GM23248 (cell line): ENCODE measurements around the gene PIM3.

Experiments
- EZH2 ChIP-seq: fragments of 200-600 bp; sonication (generic); IDR thresholded peaks from 2 replicates; pipeline ENCODE4 v1.6.1; 2018; ENCODE audit warnings: antibody characterized with exemption, mild to moderate bottlenecking; ENCODE audit not compliant: insufficient read depth, poor library complexity, severe bottlenecking
- EZH2phosphoT487 ChIP-seq: fragments of 200-600 bp; sonication (generic); IDR thresholded peaks from 2 replicates; pipeline ENCODE4 v1.6.1; 2018; ENCODE audit warnings: antibody characterized with exemption, moderate library complexity, mild to moderate bottlenecking, low read depth; ENCODE audit not compliant: insufficient read depth

DNA sequence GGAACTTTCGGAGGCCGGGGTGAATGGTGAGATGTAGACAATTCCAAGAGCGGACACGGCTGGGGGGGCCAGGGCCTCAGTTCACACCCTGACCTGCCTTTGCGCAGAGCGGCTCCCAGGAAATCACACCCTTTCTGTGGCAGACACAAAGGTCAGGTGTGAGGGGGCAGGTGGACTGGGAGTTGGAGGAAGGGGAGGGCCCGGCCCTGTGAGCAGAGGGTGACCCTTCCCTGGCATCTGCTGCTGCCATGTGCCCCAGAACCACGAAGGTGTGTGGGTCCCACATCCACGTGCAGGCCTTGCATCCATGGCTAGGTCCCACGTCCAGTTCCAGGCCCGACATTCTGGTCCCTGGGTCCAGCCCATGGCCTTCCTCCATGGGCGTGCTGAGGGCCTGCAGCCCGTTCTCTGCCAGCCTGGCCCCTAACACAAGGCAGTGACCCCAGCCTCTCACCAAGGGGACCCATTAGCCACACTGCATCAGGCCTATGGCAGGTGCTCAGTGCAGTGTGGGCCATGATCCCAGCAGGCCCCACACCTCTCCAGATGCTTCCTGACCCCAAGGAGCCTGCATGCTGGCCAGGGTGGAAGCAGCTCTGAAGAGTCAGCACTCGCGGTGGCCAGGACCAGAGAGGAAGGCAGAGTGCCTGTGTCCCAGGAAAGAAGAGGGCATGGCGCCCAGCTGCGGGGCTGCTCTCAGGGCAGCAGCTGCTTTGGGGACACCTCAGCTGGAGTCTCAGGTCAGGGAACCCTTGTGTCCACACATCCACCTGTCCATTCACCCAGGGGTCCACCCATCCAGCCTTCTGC lies 18.9 kb upstream of the PIM3 start:
- TF ChIP-seq EZH2 (no peak), EZH2phosphoT487 (no peak)
